Uterus (tissue), 4 donors: ENCODE data around the gene C16orf95. TPM values are rescaled to one million over a fixed set of nuclear protein-coding genes. Genes with fewer than 3 reads are reported as not detected.

Source experiments
- DNase-seq, 2 donors: peaks; one replicate each; pipeline ENCODE4 v3.0.0-alpha.2; 2019 to 2020
- H3K27ac ChIP-seq, 2 donors: fragments of 200-600 bp; sonication (generic); 1 replicate in 1 of 2; 2 replicates in 1 of 2; pipeline ENCODE4 v1.5.1; 2016 to 2018
- H3K27me3 ChIP-seq, 2 donors: fragments of 200-600 bp; sonication (generic); one replicate each; pipeline ENCODE4 v1.5.1; 2018 to 2019; ENCODE audit warnings: control low read depth in 1 of 2
- H3K36me3 ChIP-seq, 2 donors: fragments of 200-600 bp; sonication (generic); one replicate each; pipeline ENCODE4 v1.5.1; 2019; ENCODE audit warnings: control low read depth in 1 of 2
- H3K4me1 ChIP-seq, 2 donors: fragments of 200-600 bp; sonication (generic); one replicate each; pipeline ENCODE4 v1.5.1; 2018 to 2019; ENCODE audit warnings: control low read depth in 1 of 2
- H3K4me3 ChIP-seq, 2 donors: fragments of 200-600 bp; sonication (generic); 1 replicate in 1 of 2; 2 replicates in 1 of 2; pipeline ENCODE4 v1.5.1; 2018 to 2019; ENCODE audit warnings: mild to moderate bottlenecking in 1 of 2
- H3K9me3 ChIP-seq, 2 donors: fragments of 200-600 bp; sonication (generic); one replicate each; pipeline ENCODE4 v1.5.1; 2019; ENCODE audit warnings: control low read depth in 1 of 2
- CTCF ChIP-seq, 4 experiments: fragments of 200-600 bp in 2 of 4; fragments of 450-650 bp in 2 of 4; sonication (generic) in 2 of 4; IDR thresholded peaks; one replicate each; pipeline ENCODE4 v1.5.1; 2016 to 2019; ENCODE audit warnings: antibody characterized with exemption in 4 of 4, mild to moderate bottlenecking in 2 of 4, moderate library complexity in 1 of 4
- POLR2A ChIP-seq, 2 donors: fragments of 450-650 bp; IDR thresholded peaks; one replicate each; pipeline ENCODE4 v1.6.1; 2016; ENCODE audit warnings: antibody characterized with exemption in 2 of 2, mild to moderate bottlenecking in 1 of 2, moderate library complexity in 1 of 2
- intact Hi-C: fragments of 100-400 bp; cut with DNase I; formaldehyde crosslinking; loops from one replicate; pipeline ENCODE4 v1.15.1; 2023; ENCODE audit warnings: low total_unique reads
- total RNA-seq, 4 donors: library from RNA; depleted of rRNA in 3 of 4; stranded (reverse); fragments of >200 nt in 3 of 4; gene quantifications; one replicate each; pipeline versions ENCODE4 v1.1.0 to v1.2.4, GENCODE V29; 2014 to 2023
- donor health status: DM: yes; HTN: yes; CAD: no.

C16orf95 gene
- total RNA-seq, 4 donors from 2014 or later = 3.2 to 4.2 TPM; not detected in 2

GRCh38 chr16:87327798-87328495 lies 10.8 kb upstream of the C16orf95 start:
- intact Hi-C loops = no loop called here
- Histone ChIP-seq H3K27ac (peak overlapping the region in 1 of 2 donors; percentile 22), H3K27me3 (no peaks in the 10 kb centered on the region), H3K9me3 (no peaks in the 10 kb centered on the region), H3K4me1 (no peaks in the 10 kb centered on the region), H3K4me3 (no peak overlapping the region), H3K36me3 (no peaks in the 10 kb centered on the region)
- DNase-seq = no peak
- no peak for TF ChIP-seq CTCF (IDR thresholded peaks at IDR 0.05)
- TF ChIP-seq POLR2A (IDR thresholded peaks at IDR 0.05) = no peak

GRCh38 chr16:87326151-87326571 lies 9.0 kb upstream of the C16orf95 start:
- no peak overlapping the region for H3K4me3 ChIP-seq
- TF ChIP-seq CTCF (IDR thresholded peaks at IDR 0.05) = no peak
- no peak for TF ChIP-seq POLR2A (IDR thresholded peaks at IDR 0.05)
- DNase-seq = no peak
- H3K27me3 ChIP-seq = no peaks in the 10 kb centered on the region
- no peaks in the 10 kb centered on the region for H3K4me1 ChIP-seq
- H3K9me3 ChIP-seq = no peaks in the 10 kb centered on the region
- intact Hi-C loops = no loop called here
- peak overlapping the region; percentile 29 to 41 for H3K27ac ChIP-seq
- no peaks in the 10 kb centered on the region for H3K36me3 ChIP-seq

- Histone ChIP-seq H3K9me3 (no peaks in the 10 kb centered on the region), H3K4me3 (no peak overlapping the region), H3K27me3 (no peaks in the 10 kb centered on the region), H3K4me1 (no peaks in the 10 kb centered on the region), H3K36me3 (no peaks in the 10 kb centered on the region), H3K27ac (peak overlapping the region; percentile 35 to 48)
- intact Hi-C loops = no loop called here
- TF ChIP-seq CTCF (IDR thresholded peaks at IDR 0.05) = no peak
- TF ChIP-seq POLR2A (IDR thresholded peaks at IDR 0.05) = no peak
- peak in 1 of 2 donors; percentile 12 for DNase-seq
Measured at GRCh38 chr16:87325423-87325858, 8.2 kb upstream of the C16orf95 start.

- H3K4me3 ChIP-seq = no peak overlapping the region
- DNase-seq = peak; percentile 33 to 55
- no peak for TF ChIP-seq POLR2A (IDR thresholded peaks at IDR 0.05)
- peak; percentile 63 to 73 (median 68) for TF ChIP-seq CTCF (IDR thresholded peaks at IDR 0.05)
- intact Hi-C loops = no loop called here
- H3K36me3 ChIP-seq = no peaks in the 10 kb centered on the region
- H3K27ac ChIP-seq = peak overlapping the region; percentile 35 to 48
- H3K9me3 ChIP-seq = no peaks in the 10 kb centered on the region
- H3K4me1 ChIP-seq = no peaks in the 10 kb centered on the region
- H3K27me3 ChIP-seq = no peaks in the 10 kb centered on the region
Measured at GRCh38 chr16:87324411-87325275, 7.5 kb upstream of the C16orf95 start.
